DND-41 (cell line): Measurements from ENCODE around the gene KCNAB1.

Experiments
- CTCF ChIP-seq: IDR thresholded peaks from 2 replicates; pipeline ENCODE4 v1.5.1; 2012; ENCODE audit warnings: borderline replicate concordance, low read length, moderate library complexity, mild to moderate bottlenecking; ENCODE audit not compliant: poor library complexity, severe bottlenecking; ENCODE audit errors: extremely low read depth
- EZH2 ChIP-seq: IDR thresholded peaks from 3 replicates; pipeline ENCODE4 v1.6.1; 2012; ENCODE audit warnings: borderline replicate concordance, low read depth, mild to moderate bottlenecking, moderate library complexity, low read length, inconsistent platforms; ENCODE audit not compliant: severe bottlenecking

- TF ChIP-seq EZH2: no peak
- no peak for TF ChIP-seq CTCF
Measured at GRCh38 chr3:156300929-156301840, 180.8 kb downstream of the KCNAB1 start.
